OCI-M1 (cell line): Measurements from ENCODE around the gene CST7.

Source experiments
- DNase-seq: peaks from one replicate; lab custom pipeline; 2025; lab: John Stamatoyannopoulos, UW

Gene CST7

DNA sequence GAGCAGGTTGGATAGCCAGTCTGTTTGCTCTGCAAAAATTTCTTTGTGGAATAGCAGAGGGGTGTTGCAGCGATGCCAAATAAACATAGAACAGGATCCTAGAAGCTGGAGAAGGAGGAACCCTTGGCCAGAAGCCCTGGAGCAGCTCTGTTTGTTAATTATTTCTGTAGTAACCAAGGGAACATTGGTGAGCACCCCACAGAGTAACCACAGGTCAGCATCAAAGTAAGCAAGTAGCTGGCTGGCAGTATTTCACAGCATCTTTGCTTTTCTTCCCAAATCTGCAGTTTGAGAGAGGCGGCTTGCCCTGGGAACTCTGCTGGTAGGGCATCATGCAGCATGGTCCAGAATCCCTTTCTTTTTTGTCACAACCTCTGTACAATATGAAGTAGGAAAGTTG, 56.2 kb downstream of the CST7 start:
- DNase-seq: no peak

DNA sequence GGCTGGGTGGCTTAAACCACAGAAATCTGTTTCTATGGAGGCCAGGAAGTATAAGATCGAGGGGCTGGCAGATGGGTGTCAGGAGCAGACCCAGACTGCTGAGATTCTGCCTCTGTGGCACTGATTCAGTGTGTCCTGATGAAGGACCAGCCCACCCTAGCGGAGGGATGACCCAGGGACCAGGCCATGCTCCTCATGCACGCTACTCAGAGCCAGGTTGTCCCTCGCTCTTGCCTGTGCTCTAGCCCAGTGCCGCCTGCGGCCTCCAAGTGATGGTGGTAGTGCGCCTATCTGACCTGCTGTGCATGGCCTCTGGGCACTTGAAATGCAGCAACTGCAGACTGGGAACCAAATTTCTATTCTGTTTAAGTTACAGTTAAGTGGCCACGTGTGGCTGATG, 56.6 kb downstream of the CST7 start:
- no peak for DNase-seq

DNA sequence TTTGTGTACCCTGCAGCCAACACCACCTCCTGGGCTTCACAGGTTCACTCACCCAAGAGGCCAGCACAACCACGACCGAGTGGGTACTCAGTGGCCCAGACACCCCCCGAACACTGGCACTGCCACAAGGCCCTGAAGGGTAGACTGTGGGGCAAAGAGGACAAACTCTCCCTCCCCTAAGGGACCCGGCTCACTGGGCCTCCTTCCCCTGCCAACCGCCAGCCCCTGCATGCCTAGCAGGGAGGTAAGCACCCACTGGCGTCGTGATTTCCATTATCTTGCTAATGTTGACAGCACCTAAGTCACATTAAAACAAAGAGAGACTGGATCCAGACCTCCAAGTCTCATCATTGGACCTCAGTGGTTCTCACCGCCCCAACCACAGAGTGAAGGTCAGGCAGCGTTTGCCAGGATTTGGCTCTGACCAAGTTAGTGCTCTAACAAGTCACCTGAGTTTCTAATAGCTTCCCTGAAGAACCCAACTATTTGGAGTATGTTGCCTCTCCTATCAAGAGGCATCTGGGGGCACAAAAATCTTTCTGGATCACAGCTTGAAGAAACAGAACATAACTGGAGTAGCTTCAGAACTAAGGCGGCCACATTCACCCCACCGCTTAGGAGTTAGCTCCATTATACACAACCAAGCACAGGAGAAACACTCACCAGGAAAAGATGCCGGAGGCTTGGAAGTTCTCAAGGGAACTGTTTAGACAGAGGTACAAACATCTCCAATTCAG, 57.5 kb downstream of the CST7 start:
- no peak for DNase-seq

DNA sequence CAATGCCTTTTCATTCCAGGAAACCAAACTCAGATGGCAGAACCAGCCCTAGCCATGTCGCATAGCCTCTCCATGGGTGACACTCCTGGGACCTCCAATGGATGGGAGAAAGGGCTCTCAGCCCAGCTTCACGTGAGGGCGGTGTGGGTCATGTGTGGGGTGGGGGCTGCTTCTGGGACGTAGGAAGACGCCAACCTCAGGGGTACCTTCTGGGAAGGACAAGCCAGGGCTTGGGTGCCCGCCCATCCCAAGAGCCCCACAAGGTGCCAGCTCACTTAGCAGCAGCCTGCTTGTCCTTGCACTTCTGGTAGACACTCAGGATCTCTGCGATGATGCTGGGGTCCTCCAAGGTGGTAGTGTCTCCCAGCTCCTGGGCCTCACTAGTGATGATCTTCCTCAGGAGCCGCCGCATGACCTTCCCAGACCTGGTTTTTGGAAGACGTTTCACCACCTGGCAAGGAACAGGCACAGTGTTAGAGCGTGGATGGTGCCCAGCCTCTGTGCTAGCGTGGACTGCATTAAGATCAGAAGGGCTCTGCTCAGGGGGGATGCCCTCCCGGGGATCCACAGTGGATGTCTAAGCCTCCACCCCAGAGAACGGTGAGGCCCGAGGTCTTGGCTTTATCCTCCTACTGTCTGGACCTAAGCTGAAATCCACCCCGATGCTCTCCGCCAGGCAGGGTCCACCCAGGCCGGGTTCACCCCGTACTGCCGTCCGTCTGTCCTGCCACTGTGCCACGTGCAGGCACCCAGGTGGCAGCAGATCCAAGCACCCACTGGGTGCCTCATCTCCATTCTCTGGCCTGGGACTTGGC, 58.6 kb downstream of the CST7 start:
- no peak for DNase-seq

DNA sequence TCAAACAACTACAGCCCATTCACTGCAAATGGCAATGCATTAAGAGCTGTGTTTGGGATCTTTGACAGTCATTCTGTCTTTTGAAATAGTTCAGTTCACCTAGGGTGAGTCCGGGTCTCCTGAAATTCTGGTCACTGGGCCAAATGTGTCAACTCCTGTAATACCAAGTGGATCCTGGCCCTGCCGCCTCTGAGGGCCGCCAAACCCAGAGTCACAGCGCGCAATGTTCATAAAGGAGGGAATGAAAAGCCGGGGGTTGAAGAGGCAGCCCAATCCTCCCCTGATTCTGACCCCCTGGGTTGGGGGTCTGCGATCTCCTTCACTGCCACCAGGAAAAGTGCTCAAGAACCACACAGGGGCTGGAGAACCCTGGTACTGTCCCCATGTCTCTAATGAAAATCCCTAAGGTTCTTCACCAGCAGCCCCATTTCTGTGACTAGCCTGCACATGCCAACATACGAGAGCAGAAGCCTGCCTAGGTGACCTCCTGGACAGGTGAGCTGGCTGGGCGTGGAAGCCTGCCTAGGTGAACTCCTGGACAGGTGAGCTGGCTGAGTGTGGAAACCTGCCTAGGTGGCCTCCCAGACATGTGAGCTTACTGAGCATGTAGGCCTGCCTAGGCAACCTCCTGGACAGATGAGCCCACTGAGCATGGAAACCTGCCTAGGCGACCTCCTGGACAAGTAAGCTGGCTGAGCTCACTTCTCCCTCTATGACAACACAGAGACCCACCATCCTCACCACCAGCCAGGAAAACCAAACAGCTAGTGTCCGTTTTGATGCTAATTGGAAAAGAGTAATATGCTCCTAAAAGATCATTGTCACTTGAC, 59.5 kb downstream of the CST7 start:
- no peak for DNase-seq
